ENCODE data around the gene RBL2. TPM values are rescaled to one million over a fixed set of nuclear protein-coding genes. Genes with fewer than 3 reads are reported as not detected.
A peak's percentile ranks its signal among the peaks of the same experiment; 100 is the strongest.

RBL2 gene
- total RNA-seq, 1 experiment from 2014 or later: 39.6 TPM

DNA sequence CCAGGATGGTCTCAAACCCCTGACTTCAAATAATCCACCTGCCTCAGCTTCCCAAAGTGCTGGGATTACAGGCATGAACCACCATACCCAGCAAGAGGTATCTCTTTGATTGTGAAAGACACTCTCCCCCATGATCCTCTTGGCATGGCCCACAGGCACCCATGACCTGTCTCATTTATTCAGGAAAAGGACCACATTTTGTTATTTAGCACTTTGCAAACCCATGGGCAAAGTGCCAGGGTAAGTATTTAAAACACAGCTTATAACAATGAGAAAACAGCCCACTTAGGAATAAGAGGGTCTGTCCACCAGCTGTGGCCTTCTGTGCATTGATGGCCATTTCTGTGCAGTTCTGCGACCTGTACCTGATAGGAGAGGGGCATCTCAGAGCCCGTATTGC lies 81.5 kb downstream of the RBL2 start:
- no peaks in the 10 kb centered on the region for H3K9me3 ChIP-seq (ENCODE audit: low read depth, low read length, poor library complexity, severe bottlenecking)
- intact Hi-C loops (cut with micrococcal nuclease; ENCODE audit: unreplicated experiment): loop anchor here (10.0 kb wide), 1 partner anchor 161 kb away; no protein-coding TSS in a partner anchor
- TF ChIP-seq, protein P1, sequence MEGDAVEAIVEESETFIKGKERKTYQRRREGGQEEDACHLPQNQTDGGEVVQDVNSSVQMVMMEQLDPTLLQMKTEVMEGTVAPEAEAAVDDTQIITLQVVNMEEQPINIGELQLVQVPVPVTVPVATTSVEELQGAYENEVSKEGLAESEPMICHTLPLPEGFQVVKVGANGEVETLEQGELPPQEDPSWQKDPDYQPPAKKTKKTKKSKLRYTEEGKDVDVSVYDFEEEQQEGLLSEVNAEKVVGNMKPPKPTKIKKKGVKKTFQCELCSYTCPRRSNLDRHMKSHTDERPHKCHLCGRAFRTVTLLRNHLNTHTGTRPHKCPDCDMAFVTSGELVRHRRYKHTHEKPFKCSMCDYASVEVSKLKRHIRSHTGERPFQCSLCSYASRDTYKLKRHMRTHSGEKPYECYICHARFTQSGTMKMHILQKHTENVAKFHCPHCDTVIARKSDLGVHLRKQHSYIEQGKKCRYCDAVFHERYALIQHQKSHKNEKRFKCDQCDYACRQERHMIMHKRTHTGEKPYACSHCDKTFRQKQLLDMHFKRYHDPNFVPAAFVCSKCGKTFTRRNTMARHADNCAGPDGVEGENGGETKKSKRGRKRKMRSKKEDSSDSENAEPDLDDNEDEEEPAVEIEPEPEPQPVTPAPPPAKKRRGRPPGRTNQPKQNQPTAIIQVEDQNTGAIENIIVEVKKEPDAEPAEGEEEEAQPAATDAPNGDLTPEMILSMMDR (conservative IDR thresholded peaks at IDR 0.05; ENCODE audit: low read depth, low read length): no peak
- no peak for TF ChIP-seq EZH2 (IDR thresholded peaks at IDR 0.05; ENCODE audit: borderline replicate concordance, low read depth, low read length, poor library complexity, severe bottlenecking)
- no TSS peak for BruUV-seq (replicated peaks)
- H3K27ac ChIP-seq (ENCODE audit: low read depth, low read length, poor library complexity, severe bottlenecking): no peak overlapping the region
- POLR2A ChIA-PET (ENCODE audit: low non-redundant PET): no interaction called here
- no peak for DNase-seq (ENCODE audit: low spot score)
- no peaks in the 10 kb centered on the region for H3K27me3 ChIP-seq (replicated peaks; ENCODE audit: insufficient read depth, low read depth, low read length, poor library complexity)
- H3K4me3 ChIP-seq (ENCODE audit: low read depth, low read length, poor library complexity, severe bottlenecking): no peak overlapping the region
- CTCF ChIA-PET: no interaction called here
- no peaks in the 10 kb centered on the region for H3K36me3 ChIP-seq (ENCODE audit: insufficient read depth, low read length, poor library complexity, severe bottlenecking)
- H3K4me1 ChIP-seq (ENCODE audit: insufficient read depth, low read length, poor library complexity, severe bottlenecking): no peaks in the 10 kb centered on the region

GRCh38 chr16:53517851-53518250 lies 83.6 kb downstream of the RBL2 start:
- Histone ChIP-seq H3K27me3 (replicated peaks; ENCODE audit: insufficient read depth, low read depth, low read length, poor library complexity) (no peaks in the 10 kb centered on the region), H3K27ac (ENCODE audit: low read depth, low read length, poor library complexity, severe bottlenecking) (no peak overlapping the region), H3K36me3 (ENCODE audit: insufficient read depth, low read length, poor library complexity, severe bottlenecking) (no peaks in the 10 kb centered on the region), H3K4me3 (ENCODE audit: low read depth, low read length, poor library complexity, severe bottlenecking) (no peak overlapping the region), H3K9me3 (ENCODE audit: low read depth, low read length, poor library complexity, severe bottlenecking) (no peaks in the 10 kb centered on the region), H3K4me1 (ENCODE audit: insufficient read depth, low read length, poor library complexity, severe bottlenecking) (no peaks in the 10 kb centered on the region)
- intact Hi-C loops (cut with micrococcal nuclease; ENCODE audit: unreplicated experiment): loop anchor here (10.0 kb wide), 1 partner anchor 163 kb away; no protein-coding TSS in a partner anchor
- no TSS peak for BruUV-seq (replicated peaks)
- TF ChIP-seq, protein P1 (conservative IDR thresholded peaks at IDR 0.05; ENCODE audit: low read depth, low read length): no peak
- ChIA-PET CTCF (no interaction called here), POLR2A (ENCODE audit: low non-redundant PET) (no interaction called here)
- DNase-seq (ENCODE audit: low spot score): no peak

- TF ChIP-seq EZH2 (IDR thresholded peaks at IDR 0.05; ENCODE audit: borderline replicate concordance, low read depth, low read length, poor library complexity, severe bottlenecking): no peak
- TF ChIP-seq, protein P1 (conservative IDR thresholded peaks at IDR 0.05; ENCODE audit: low read depth, low read length): no peak
- Histone ChIP-seq H3K9me3 (ENCODE audit: low read depth, low read length, poor library complexity, severe bottlenecking) (no peaks in the 10 kb centered on the region), H3K27me3 (replicated peaks; ENCODE audit: insufficient read depth, low read depth, low read length, poor library complexity) (no peaks in the 10 kb centered on the region), H3K27ac (ENCODE audit: low read depth, low read length, poor library complexity, severe bottlenecking) (no peak overlapping the region), H3K4me1 (ENCODE audit: insufficient read depth, low read length, poor library complexity, severe bottlenecking) (no peaks in the 10 kb centered on the region), H3K36me3 (ENCODE audit: insufficient read depth, low read length, poor library complexity, severe bottlenecking) (no peaks in the 10 kb centered on the region), H3K4me3 (ENCODE audit: low read depth, low read length, poor library complexity, severe bottlenecking) (no peak overlapping the region)
- POLR2A ChIA-PET (ENCODE audit: low non-redundant PET): no interaction called here
- no TSS peak for BruUV-seq (replicated peaks)
- intact Hi-C loops (cut with micrococcal nuclease; ENCODE audit: unreplicated experiment): loop anchor here (10.0 kb wide), 1 partner anchor 164 kb away; no protein-coding TSS in a partner anchor
- CTCF ChIA-PET: no interaction called here
- DNase-seq (ENCODE audit: low spot score): peak; percentile 17
Observed at GRCh38 chr16:53518550-53519416, 84.5 kb downstream of the RBL2 start.

All from A673 (cell line).